K562 (cell line): Measurements from ENCODE around the gene HLA-DMB. TPM values are rescaled to one million over a fixed set of nuclear protein-coding genes. Genes with fewer than 3 reads are reported as not detected.
A peak's percentile ranks its signal among the peaks of the same experiment; 100 is the strongest.

Experiments used
- ATF2 ChIP-seq: sonication (generic); formaldehyde crosslinking; IDR thresholded peaks from 2 replicates; pipeline ENCODE4 v1.8.1; 2022; ENCODE audit warnings: missing genetic modification reagents
- ERF ChIP-seq: fragments of 450-650 bp; formaldehyde crosslinking; IDR thresholded peaks from 2 replicates; pipeline ENCODE4 v1.4.0; 2020; ENCODE audit warnings: mild to moderate bottlenecking, mixed read lengths
- GTF2E2 ChIP-seq: fragments of 200-800 bp; sonication (Bioruptor generic); IDR thresholded peaks from 2 replicates; pipeline ENCODE4 v1.6.1; 2016; ENCODE audit warnings: missing genetic modification characterization, missing compliant biosample characterization
- HNRNPUL1 ChIP-seq: fragments of 200-400 bp; formaldehyde crosslinking; IDR thresholded peaks from 2 replicates; pipeline ENCODE4 v1.6.1; 2017; ENCODE audit warnings: low read length
- IRF1 ChIP-seq: sonication (generic); formaldehyde crosslinking; IDR thresholded peaks from 2 replicates; pipeline ENCODE4 v1.8.0; 2022; ENCODE audit warnings: missing genetic modification reagents, mild to moderate bottlenecking, borderline replicate concordance
- OTX1 ChIP-seq: fragments of 450-650 bp; formaldehyde crosslinking; IDR thresholded peaks from 2 replicates; pipeline ENCODE4 v1.4.0; 2022; ENCODE audit warnings: mild to moderate bottlenecking
- PHTF2 ChIP-seq: fragments of 250-450 bp; sonication (Bioruptor Pico); IDR thresholded peaks from 2 replicates; pipeline ENCODE4 v1.5.0; 2021; ENCODE audit warnings: mild to moderate bottlenecking
- SMARCC2 ChIP-seq: fragments of 450-650 bp; IDR thresholded peaks from 2 replicates; pipeline ENCODE4 v1.6.1; 2017; ENCODE audit warnings: antibody characterized with exemption, moderate library complexity, mild to moderate bottlenecking, low read depth
- ZEB2 ChIP-seq: fragments of 450-650 bp; IDR thresholded peaks from 2 replicates; pipeline ENCODE4 v1.6.1; 2016
- ZKSCAN8 ChIP-seq: fragments of 200-800 bp; sonication (Bioruptor generic); IDR thresholded peaks from 2 replicates; pipeline ENCODE4 v1.6.1; 2016; ENCODE audit warnings: missing genetic modification characterization, missing compliant biosample characterization
- polyA plus RNA-seq, 8 experiments: library from polyadenylated mRNA; depleted of rRNA in 4 of 8; stranded (reverse) in 5 of 8; unstranded in 3 of 8; fragments of >200 nt; fragmentation: Nextera tagmentation in 2 of 8; fragmentation: Illumina TruSeq in 1 of 8; extraction: Ambion mirVana in 2 of 8; extraction: Trizol in 1 of 8; gene quantifications; 2 replicates each; pipeline versions ENCODE4 v1.2.1 to v1.2.3, GENCODE V29; 2011 to 2014; ENCODE audit warnings: inconsistent platforms in 1 of 8, missing spikeins in 1 of 8
- total RNA-seq, 7 experiments: library from RNA; depleted of rRNA in 6 of 7; stranded (reverse); fragments of >200 nt in 6 of 7; fragmentation: Illumina TruSeq in 2 of 7; extraction: Trizol in 2 of 7; gene quantifications; 2 replicates each; pipeline versions ENCODE4 v1.2.1 to v1.2.3, GENCODE V29; 2011 to 2021; ENCODE audit warnings: low replicate concordance in 1 of 7
- TF ChIP-seq, protein P1 (sequence below): fragments of 250-450 bp; sonication (Bioruptor Pico); IDR thresholded peaks from 2 replicates; pipeline ENCODE4 v1.4.0; 2020
- TF ChIP-seq, protein P2 (sequence below), 2 experiments: IDR thresholded peaks in 1 of 2; conservative IDR thresholded peaks in 1 of 2; 2 replicates each; pipeline ENCODE4 v1.6.1; 2016; ENCODE audit warnings: low read depth in 2 of 2, mild to moderate bottlenecking in 1 of 2, missing compliant biosample characterization in 1 of 2, missing genetic modification characterization in 1 of 2, moderate library complexity in 1 of 2
- TF ChIP-seq, protein P3 (sequence below): IDR thresholded peaks from 3 replicates; pipeline ENCODE4 v1.6.1; 2011; ENCODE audit warnings: borderline replicate concordance, mild to moderate bottlenecking, moderate library complexity; ENCODE audit not compliant: insufficient read length; ENCODE audit errors: extremely low read depth

Gene HLA-DMB
- total and polyA plus RNA-seq, 9 of the 15 experiments (the other 6 are each of a cell fraction or from before 2014, with no cell fraction given) = 0.38 TPM; not detected in 8

GRCh38 chr6:32971581-32972352, 30.9 kb upstream of the HLA-DMB start (continued):
- TF ChIP-seq GTF2E2 (tag) = peak; percentile 99
- 0 out of 2 replicates have a peak, but pooled peaks have one; percentile 54 for TF ChIP-seq PHTF2
- TF ChIP-seq ATF2 (CRISPR knock-in tag) = peak; percentile 98
- TF ChIP-seq, protein P1, sequence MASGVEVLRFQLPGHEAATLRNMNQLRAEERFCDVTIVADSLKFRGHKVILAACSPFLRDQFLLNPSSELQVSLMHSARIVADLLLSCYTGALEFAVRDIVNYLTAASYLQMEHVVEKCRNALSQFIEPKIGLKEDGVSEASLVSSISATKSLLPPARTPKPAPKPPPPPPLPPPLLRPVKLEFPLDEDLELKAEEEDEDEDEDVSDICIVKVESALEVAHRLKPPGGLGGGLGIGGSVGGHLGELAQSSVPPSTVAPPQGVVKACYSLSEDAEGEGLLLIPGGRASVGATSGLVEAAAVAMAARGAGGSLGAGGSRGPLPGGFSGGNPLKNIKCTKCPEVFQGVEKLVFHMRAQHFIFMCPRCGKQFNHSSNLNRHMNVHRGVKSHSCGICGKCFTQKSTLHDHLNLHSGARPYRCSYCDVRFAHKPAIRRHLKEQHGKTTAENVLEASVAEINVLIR (CRISPR knock-in tag) = peak; percentile 89
- TF ChIP-seq ZEB2 = 0 out of 2 replicates have a peak, but pooled peaks have one; percentile 5
- no peak for TF ChIP-seq SMARCC2
- TF ChIP-seq IRF1 (CRISPR knock-in tag) = peak; percentile 60
- TF ChIP-seq, protein P2, sequence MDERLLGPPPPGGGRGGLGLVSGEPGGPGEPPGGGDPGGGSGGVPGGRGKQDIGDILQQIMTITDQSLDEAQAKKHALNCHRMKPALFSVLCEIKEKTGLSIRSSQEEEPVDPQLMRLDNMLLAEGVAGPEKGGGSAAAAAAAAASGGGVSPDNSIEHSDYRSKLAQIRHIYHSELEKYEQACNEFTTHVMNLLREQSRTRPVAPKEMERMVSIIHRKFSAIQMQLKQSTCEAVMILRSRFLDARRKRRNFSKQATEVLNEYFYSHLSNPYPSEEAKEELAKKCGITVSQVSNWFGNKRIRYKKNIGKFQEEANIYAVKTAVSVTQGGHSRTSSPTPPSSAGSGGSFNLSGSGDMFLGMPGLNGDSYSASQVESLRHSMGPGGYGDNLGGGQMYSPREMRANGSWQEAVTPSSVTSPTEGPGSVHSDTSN (CRISPR knock-in tag; IDR thresholded peaks at IDR 0.05; ENCODE audit: low read depth) = peak; percentile 75
- TF ChIP-seq, protein P2 (tag; conservative IDR thresholded peaks at IDR 0.05; ENCODE audit: low read depth) = peak; percentile 93
- peak; percentile 83 for TF ChIP-seq HNRNPUL1
- TF ChIP-seq ZKSCAN8 (CRISPR knock-in tag) = no peak
- TF ChIP-seq OTX1 = 0 out of 2 replicates have a peak, but pooled peaks have one; percentile 39
- TF ChIP-seq, protein P3, sequence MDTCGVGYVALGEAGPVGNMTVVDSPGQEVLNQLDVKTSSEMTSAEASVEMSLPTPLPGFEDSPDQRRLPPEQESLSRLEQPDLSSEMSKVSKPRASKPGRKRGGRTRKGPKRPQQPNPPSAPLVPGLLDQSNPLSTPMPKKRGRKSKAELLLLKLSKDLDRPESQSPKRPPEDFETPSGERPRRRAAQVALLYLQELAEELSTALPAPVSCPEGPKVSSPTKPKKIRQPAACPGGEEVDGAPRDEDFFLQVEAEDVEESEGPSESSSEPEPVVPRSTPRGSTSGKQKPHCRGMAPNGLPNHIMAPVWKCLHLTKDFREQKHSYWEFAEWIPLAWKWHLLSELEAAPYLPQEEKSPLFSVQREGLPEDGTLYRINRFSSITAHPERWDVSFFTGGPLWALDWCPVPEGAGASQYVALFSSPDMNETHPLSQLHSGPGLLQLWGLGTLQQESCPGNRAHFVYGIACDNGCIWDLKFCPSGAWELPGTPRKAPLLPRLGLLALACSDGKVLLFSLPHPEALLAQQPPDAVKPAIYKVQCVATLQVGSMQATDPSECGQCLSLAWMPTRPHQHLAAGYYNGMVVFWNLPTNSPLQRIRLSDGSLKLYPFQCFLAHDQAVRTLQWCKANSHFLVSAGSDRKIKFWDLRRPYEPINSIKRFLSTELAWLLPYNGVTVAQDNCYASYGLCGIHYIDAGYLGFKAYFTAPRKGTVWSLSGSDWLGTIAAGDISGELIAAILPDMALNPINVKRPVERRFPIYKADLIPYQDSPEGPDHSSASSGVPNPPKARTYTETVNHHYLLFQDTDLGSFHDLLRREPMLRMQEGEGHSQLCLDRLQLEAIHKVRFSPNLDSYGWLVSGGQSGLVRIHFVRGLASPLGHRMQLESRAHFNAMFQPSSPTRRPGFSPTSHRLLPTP = no peak
- TF ChIP-seq ERF (CRISPR knock-in tag) = no peak
